DND-41 (cell line): ENCODE data around the gene CFAP65.

Source experiments
- ATAC-seq: fragments of 200-7000 bp; cut with Tn5 transposase; 3 replicates; pipeline ENCODE4 v1.9.1; 2021; ENCODE audit warnings: low read depth; ENCODE audit not compliant: insufficient read depth
- DNase-seq: peaks from one replicate; pipeline ENCODE4 v3.0.0-alpha.2; 2020
- H2AFZ ChIP-seq: 2 replicates; pipeline ENCODE4 v1.6.0; 2012; ENCODE audit warnings: low read depth, low read length
- H3K27ac ChIP-seq: 2 replicates; pipeline ENCODE4 v1.5.1; 2012; ENCODE audit warnings: low read length, inconsistent platforms
- H3K27me3 ChIP-seq: fragments of 200-600 bp; sonication (generic); 2 replicates; pipeline ENCODE4 v1.6.0; 2012; ENCODE audit warnings: low read length, mild to moderate bottlenecking, inconsistent platforms; ENCODE audit not compliant: insufficient read depth, poor library complexity
- H3K36me3 ChIP-seq: 2 replicates; pipeline ENCODE4 v1.5.1; 2012; ENCODE audit warnings: low read length, inconsistent platforms; ENCODE audit not compliant: insufficient read depth
- H3K4me1 ChIP-seq: 2 replicates; pipeline ENCODE4 v1.5.1; 2012; ENCODE audit warnings: mild to moderate bottlenecking, low read length; ENCODE audit not compliant: insufficient read depth
- H3K4me2 ChIP-seq: 2 replicates; pipeline ENCODE4 v1.6.0; 2012; ENCODE audit warnings: mild to moderate bottlenecking, moderate library complexity, low read length, inconsistent platforms; ENCODE audit not compliant: insufficient read depth
- H3K4me3 ChIP-seq, 2 experiments: fragments of 200-600 bp in 1 of 2; shearing (Covaris generic) in 1 of 2; 2 replicates each; pipeline ENCODE4 v1.5.1; 2012 to 2016; ENCODE audit warnings: inconsistent platforms in 2 of 2, low read length in 2 of 2, mild to moderate bottlenecking in 2 of 2, low read depth in 1 of 2, moderate library complexity in 1 of 2
- H3K79me2 ChIP-seq: 2 replicates; pipeline ENCODE4 v1.6.0; 2012; ENCODE audit warnings: low read length, inconsistent platforms; ENCODE audit not compliant: insufficient read depth
- H3K9ac ChIP-seq: 2 replicates; pipeline ENCODE4 v1.6.0; 2012; ENCODE audit warnings: low read depth, mild to moderate bottlenecking, inconsistent platforms, low read length, moderate library complexity
- H3K9me3 ChIP-seq: 2 replicates; pipeline ENCODE4 v1.5.1; 2012; ENCODE audit warnings: low read length, moderate library complexity, mild to moderate bottlenecking, inconsistent platforms; ENCODE audit not compliant: insufficient read depth, severe bottlenecking
- H4K20me1 ChIP-seq: 2 replicates; pipeline ENCODE4 v1.6.0; 2012; ENCODE audit warnings: low read length; ENCODE audit not compliant: insufficient read depth
- CTCF ChIP-seq: IDR thresholded peaks from 2 replicates; pipeline ENCODE4 v1.5.1; 2012; ENCODE audit warnings: borderline replicate concordance, low read length, moderate library complexity, mild to moderate bottlenecking; ENCODE audit not compliant: poor library complexity, severe bottlenecking; ENCODE audit errors: extremely low read depth
- EZH2 ChIP-seq: IDR thresholded peaks from 3 replicates; pipeline ENCODE4 v1.6.1; 2012; ENCODE audit warnings: borderline replicate concordance, low read depth, mild to moderate bottlenecking, moderate library complexity, low read length, inconsistent platforms; ENCODE audit not compliant: severe bottlenecking

Gene CFAP65

GRCh38 chr2:218983263-218983933 is 57.9 kb downstream of the CFAP65 start:
- Histone ChIP-seq H3K4me3 (no peak overlapping the region), H3K27ac (no peak overlapping the region), H3K4me1 (peaks cover 8% of the 10 kb centered on the region), H2AFZ (no peak overlapping the region), H3K79me2 (no peaks in the 10 kb centered on the region), H3K4me2 (no peak overlapping the region), H4K20me1 (peaks cover 17% of the 10 kb centered on the region), H3K36me3 (no peaks in the 10 kb centered on the region), H3K9ac (no peak overlapping the region), H3K27me3 (peaks cover 50% of the 10 kb centered on the region), H3K9me3 (no peaks in the 10 kb centered on the region)
- no peak for ATAC-seq
- DNase-seq, result no peak
- TF ChIP-seq CTCF (no peak), EZH2 (no peak)

- H4K20me1 ChIP-seq, result peaks cover 17% of the 10 kb centered on the region
- H3K4me1 ChIP-seq, result peaks cover 8% of the 10 kb centered on the region
- H3K4me3 ChIP-seq, result no peak overlapping the region
- H3K9ac ChIP-seq, result no peak overlapping the region
- H3K79me2 ChIP-seq, result no peaks in the 10 kb centered on the region
- no peaks in the 10 kb centered on the region for H3K36me3 ChIP-seq
- no peaks in the 10 kb centered on the region for H3K9me3 ChIP-seq
- no peak overlapping the region for H3K27ac ChIP-seq
- ATAC-seq (no peak), DNase-seq (no peak)
- no peak overlapping the region for H3K4me2 ChIP-seq
- no peak overlapping the region for H2AFZ ChIP-seq
- no peak for TF ChIP-seq EZH2
- TF ChIP-seq CTCF, result no peak
- H3K27me3 ChIP-seq, result peaks cover 50% of the 10 kb centered on the region
Observed at GRCh38 chr2:218982586-218983262, 58.6 kb downstream of the CFAP65 start.

GRCh38 chr2:218981881-218982585 is 59.3 kb downstream of the CFAP65 start:
- Histone ChIP-seq H3K27me3 (peaks cover 44% of the 10 kb centered on the region), H3K36me3 (no peaks in the 10 kb centered on the region), H3K79me2 (no peaks in the 10 kb centered on the region), H3K4me1 (peaks cover 8% of the 10 kb centered on the region), H3K9me3 (no peaks in the 10 kb centered on the region), H3K27ac (no peak overlapping the region), H3K4me3 (no peak overlapping the region), H3K9ac (no peak overlapping the region), H2AFZ (no peak overlapping the region), H3K4me2 (no peak overlapping the region), H4K20me1 (peaks cover 17% of the 10 kb centered on the region)
- ATAC-seq (no peak), DNase-seq (no peak)
- TF ChIP-seq EZH2 (no peak), CTCF (no peak)
